NOMO-1 treated with DMSO at 0.1 percent for 48 hours (cell line): ENCODE data around the gene CLMN.
"Not testable (repeated sequence)": the region's sequence is repeated elsewhere in the genome, so short reads cannot be mapped to it uniquely, and the experiment has no call there.

Experiments
- DNase-seq: peaks from one replicate; lab custom pipeline; 2025; ENCODE audit not compliant: unreplicated experiment; lab: John Stamatoyannopoulos, UW

CLMN gene

DNA sequence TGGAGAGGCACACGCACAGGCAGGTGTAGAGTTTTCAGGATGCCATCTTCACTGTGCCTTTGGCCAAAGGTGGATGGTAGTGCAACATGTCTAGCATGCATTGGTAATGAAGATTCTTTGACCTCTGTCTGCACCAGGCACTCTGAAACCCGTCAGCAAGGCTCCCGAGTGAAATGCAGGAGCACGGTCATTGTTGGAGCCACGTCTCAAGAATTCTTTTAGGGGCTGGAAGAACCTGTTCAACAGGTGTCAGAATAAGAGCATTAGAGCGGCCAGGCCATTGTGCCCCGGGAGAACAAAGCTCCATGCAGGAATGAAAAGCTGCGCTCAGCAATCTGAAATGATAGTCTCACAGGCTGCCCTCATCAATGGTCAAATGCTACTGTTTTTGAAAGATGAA, 122.2 kb downstream of the CLMN start:
- no peak for DNase-seq

- no peak for DNase-seq
These were observed 122.7 kb downstream of the CLMN start for GRCh38 chr14:95196826-95197545.

DNA sequence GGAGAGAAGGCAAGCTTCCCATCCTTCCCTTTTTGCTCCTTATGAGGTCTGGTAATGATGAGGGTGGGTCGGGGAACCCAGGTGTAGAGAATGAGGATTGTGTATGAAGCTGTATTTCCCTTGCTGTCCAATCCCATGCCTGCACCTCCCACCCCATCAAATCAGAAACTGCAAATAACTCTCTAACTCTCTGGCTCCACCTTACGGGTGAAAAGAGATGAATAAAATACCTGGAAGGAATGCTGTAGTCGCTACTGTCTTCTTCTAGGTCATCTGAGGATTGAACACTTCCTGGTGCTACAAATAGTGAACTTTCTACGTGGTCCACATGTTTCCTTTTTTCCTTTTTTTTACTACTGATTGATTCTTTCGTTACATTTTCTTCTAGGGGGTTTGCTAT, 123.4 kb downstream of the CLMN start:
- peak; percentile 6 for DNase-seq

DNA sequence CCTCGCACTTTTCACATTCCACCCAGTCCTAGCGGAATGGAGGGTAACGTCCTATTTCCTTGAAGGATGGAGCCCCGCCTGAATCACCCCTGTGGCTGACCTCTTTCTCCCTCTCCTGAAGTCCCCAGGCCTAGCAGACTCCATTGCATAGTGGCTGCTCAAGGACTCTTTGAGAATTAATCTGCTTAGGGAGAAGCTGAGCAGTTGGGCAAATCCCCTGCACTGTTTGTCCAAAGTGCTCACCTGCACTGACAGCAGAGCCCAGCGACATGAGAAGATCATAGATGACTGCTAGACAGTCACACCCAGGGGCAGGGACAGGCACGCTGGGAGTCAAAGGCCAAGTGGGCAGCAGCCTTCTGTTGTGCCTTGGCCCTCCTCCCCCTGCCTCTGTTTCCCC, 124.7 kb downstream of the CLMN start:
- no peak for DNase-seq

GRCh38 chr14:95193081-95193480, 126.6 kb downstream of the CLMN start:
- DNase-seq, result no peak

DNA sequence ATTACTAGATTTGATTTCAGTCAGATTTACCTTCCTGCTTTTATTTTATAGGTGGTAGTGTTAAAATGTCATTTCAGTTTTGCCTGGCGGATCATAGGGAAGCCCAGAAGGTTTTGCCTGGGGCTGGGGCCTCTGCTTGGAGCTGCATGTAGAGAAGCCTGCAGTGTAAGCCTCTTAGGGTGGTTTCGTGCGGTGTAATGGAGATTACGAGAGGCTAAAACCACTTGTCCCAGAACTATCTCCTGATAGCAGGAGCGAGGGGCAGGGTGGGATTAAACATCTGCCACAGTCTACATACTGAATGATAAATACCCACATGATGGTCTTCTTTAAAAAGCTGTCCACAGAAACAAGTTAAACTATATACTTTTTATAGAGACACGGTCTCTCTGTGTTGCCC, 127.4 kb downstream of the CLMN start:
- DNase-seq, result no peak

- no peak for DNase-seq
These were observed 128.1 kb downstream of the CLMN start for GRCh38 chr14:95191445-95192199.

DNA sequence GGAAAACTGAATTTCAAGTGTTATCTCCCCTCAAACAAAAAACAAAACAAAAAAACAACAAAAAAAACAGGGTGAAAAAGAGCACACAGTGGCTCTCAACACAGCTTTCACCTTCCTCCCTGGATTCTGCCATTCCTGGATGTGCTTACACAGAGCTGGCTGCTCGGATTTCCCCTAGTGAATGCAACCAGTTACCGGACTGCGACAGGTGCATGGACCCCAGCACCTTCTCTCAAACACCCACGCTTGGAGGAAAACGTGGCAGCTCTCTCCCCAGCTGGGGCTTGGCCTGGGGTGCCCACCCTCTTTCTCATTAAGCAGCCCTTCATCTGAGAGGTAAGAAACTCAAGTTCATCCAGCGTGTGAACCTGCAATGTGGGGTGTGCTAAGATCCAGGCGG, 128.9 kb downstream of the CLMN start:
- DNase-seq, result no peak

- DNase-seq, result no peak
These were observed 129.3 kb downstream of the CLMN start for GRCh38 chr14:95190346-95190840.

- DNase-seq, result no peak
These were observed 130.2 kb downstream of the CLMN start for GRCh38 chr14:95189367-95190132.

- DNase-seq, result no peak
These were observed 131.3 kb downstream of the CLMN start for GRCh38 chr14:95188380-95188779.

GRCh38 chr14:95185767-95186392, 133.8 kb downstream of the CLMN start:
- peak; percentile 81 for DNase-seq

- DNase-seq, result peak; percentile 87
These were observed 134.5 kb downstream of the CLMN start for GRCh38 chr14:95185033-95185766.

- no peak for DNase-seq
These were observed 135.3 kb downstream of the CLMN start for GRCh38 chr14:95184413-95184790.

- no peak for DNase-seq
These were observed 135.9 kb downstream of the CLMN start for GRCh38 chr14:95183532-95184412.

DNA sequence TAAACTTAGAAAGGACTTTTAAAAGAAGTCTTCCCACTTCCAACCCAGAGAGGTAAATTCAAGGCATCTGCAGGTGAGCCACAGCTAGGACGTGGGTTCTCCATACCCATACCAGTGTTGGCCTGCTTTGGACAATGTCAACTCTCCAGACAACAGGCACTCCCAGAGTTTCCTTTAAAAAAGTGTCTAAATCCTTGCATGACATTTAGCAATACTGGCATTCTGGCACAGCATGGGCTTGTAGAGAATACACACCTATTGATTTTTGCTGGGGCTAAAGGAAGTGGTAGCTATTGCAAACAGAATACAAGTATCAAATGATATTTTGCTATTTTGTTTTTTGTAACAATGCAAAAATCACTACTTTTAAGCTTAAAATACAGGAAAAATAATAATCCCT, 136.6 kb downstream of the CLMN start:
- no peak for DNase-seq

DNA sequence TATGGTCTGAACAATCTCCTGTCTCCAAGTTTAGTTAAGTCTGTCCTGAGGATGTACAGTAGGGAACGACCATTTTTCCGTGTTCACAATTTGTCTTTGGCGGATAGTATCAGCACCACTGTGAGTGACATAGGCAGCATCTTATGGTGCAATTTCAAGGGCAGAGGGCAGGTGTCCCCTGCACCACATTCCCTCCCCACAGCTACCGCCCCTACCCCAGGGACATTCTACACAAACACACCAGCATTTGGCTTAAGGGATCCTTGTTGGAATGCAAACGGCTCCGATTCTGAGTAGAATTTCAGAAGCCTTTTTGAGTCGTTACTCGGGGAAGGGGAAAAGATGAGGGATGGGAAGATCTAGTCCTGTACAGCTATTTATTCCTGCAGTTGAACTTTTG, 137.3 kb downstream of the CLMN start:
- DNase-seq, result no peak

GRCh38 chr14:95180966-95181741, 138.6 kb downstream of the CLMN start:
- DNase-seq, result no peak

DNA sequence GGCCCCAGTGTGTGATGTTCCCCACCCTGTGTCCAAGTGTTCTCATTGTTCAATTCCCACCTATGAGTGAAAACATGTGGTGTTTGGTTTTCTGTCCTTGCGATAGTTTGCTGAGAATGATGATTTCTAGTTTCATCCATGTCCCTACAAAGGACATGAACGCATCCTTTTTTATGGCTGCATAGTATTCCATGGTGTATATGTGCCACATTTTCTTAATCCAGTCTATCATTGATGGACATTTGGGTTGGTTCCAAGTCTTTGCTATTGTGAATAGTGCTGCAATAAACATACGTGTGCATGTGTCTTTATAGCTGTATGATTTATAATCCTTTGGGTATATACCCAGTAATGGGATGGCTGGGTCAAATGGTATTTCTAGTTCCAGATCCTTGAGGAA, 144.0 kb downstream of the CLMN start:
- DNase-seq, result not testable (repeated sequence)
